M059J (cell line): ENCODE measurements around the gene ADAMTS9. TPM values are rescaled to one million over a fixed set of nuclear protein-coding genes. Genes with fewer than 3 reads are reported as not detected.

Experiments used
- DNase-seq: peaks from one replicate; pipeline ENCODE4 v3.0.0-alpha.2; 2012; ENCODE audit warnings: low read depth
- total RNA-seq: library from RNA; depleted of rRNA; stranded (reverse); fragments of >200 nt; shearing (Covaris generic); gene quantifications from 2 replicates; pipeline ENCODE4 v1.2.3, GENCODE V29; 2014

Gene ADAMTS9
- total RNA-seq, 1 experiment from 2014 or later = 0.15 TPM

- no peak for DNase-seq
Observed at GRCh38 chr3:64651741-64652241, 36.0 kb downstream of the ADAMTS9 start.

DNA sequence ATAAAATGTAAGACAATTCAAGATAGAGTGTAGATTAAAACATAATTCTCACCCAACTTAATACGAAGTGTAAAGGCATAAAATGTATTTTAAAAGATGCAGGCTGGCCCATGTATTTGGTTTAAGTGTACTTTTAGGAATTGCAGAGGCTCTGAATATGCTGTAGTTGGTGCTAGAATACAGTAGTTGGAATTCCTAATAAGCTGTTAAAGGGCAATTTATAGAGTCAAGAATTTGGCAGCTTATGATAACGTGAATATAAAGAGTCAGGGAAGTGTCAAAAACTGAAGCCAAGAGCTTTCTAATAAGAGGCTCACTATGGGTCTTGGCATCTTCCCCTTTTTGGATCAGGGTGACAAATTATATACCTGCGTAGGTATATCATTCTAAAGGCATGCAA is 36.5 kb downstream of the ADAMTS9 start:
- no peak for DNase-seq

DNA sequence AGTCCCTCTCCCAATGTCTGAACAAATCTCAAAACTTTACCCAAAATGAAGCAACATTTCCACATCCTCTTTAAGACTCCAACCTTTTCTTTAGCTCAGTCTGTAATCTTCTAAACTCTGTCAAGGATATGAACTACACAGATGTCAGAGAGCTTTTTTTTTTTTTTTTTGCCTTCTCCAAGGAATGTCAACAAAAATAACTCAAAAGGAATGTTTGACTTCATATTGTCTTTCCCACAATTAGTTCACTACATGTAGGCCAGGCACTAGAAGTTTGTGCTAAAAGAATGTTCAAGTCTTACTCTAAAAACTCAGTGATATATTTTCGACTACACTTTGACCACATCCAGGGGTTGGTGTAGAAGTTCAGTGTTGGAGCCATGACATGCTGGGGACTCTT is 37.1 kb downstream of the ADAMTS9 start:
- DNase-seq = no peak

GRCh38 chr3:64650096-64650622 is 37.6 kb downstream of the ADAMTS9 start:
- DNase-seq = no peak

GRCh38 chr3:64648927-64649906 is 38.6 kb downstream of the ADAMTS9 start:
- no peak for DNase-seq

DNA sequence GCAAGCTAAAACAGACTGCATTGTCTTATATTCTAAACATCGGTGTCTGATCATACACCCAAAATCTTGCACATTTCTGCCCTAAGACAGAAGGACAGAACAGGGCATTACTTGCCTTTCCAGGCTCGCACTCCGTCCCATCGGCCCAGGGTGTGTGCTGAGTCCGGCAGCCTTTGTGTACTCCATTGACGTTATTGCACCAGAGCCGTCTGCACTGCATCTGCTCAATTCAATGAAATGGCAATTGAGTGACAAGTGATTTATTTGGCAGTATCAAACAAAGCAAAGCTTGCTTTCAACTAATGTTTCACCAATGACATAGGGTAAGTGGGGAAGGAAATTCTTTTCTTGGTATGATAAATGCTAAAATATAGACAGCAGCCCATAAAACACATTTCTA is 40.0 kb downstream of the ADAMTS9 start:
- no peak for DNase-seq

DNA sequence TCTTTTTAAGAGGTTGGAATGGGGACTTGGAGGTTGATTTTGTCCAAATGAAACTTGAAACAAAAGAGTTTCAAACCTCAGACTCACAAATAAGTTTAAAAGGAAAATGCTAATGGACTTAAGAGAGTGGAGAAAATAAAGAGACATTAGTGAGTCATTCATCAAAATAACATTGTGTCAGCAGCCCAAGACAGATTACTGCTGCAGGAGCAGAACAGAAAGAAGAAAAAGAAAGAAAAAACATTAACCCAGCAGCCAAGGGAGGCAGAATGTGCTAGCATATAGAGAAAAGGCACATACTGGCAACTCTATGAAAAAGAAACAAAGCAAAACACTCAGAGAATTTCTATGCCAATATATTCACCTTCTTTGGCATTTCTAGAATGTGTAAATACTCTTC is 42.6 kb downstream of the ADAMTS9 start:
- DNase-seq = no peak

GRCh38 chr3:64644483-64644882 is 43.3 kb downstream of the ADAMTS9 start:
- DNase-seq = no peak

DNA sequence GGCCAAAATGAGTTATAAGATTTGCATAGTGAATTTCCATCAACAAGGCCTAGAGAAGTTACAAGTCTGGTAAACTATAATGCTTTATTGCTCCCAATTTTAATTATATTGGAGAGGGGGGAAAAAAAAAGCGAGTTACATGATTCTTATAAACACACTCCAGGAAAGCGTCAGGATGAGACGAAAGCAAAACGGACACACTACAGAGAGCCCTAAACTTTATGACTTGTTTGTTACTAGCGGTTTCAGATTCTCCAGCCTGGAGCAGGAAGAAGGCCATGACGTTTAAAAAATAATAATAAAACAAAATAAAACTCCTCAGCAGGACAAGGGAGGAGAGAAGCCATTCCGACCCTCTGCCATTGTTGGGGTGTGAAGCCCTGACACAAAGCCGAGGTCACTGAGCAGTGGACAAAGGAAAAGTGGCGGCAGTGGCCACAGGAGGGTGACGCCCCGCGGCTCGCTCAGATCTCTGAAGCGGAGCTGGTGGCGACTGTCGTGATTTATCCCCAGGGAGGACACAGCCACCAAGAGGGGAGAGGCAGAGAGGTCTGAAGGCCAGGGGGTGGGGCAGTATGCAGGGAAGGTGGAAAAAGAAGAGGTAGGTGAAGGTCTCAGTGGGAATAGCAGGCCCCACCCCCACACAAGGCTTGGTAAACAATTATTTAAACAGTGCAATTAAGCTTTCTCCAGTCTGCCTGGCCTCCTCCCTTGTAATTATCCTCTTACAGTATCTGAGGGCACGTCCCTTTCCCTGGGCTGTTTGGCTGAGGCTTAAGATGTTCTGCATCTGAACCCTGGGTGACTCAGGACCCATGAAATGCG is 45.3 kb downstream of the ADAMTS9 start:
- no peak for DNase-seq

GRCh38 chr3:64638981-64639481 is 48.8 kb downstream of the ADAMTS9 start:
- no peak for DNase-seq

GRCh38 chr3:64638511-64638910 is 49.3 kb downstream of the ADAMTS9 start:
- DNase-seq = no peak

- no peak for DNase-seq
Observed at GRCh38 chr3:64634417-64634816, 53.4 kb downstream of the ADAMTS9 start.

- no peak for DNase-seq
Observed at GRCh38 chr3:64631951-64632350, 55.8 kb downstream of the ADAMTS9 start.

- no peak for DNase-seq
Observed at GRCh38 chr3:64627471-64628321, 60.1 kb downstream of the ADAMTS9 start.

- DNase-seq = no peak
Observed at GRCh38 chr3:64627042-64627441, 60.8 kb downstream of the ADAMTS9 start.

GRCh38 chr3:64625381-64625780 is 62.4 kb downstream of the ADAMTS9 start:
- no peak for DNase-seq

DNA sequence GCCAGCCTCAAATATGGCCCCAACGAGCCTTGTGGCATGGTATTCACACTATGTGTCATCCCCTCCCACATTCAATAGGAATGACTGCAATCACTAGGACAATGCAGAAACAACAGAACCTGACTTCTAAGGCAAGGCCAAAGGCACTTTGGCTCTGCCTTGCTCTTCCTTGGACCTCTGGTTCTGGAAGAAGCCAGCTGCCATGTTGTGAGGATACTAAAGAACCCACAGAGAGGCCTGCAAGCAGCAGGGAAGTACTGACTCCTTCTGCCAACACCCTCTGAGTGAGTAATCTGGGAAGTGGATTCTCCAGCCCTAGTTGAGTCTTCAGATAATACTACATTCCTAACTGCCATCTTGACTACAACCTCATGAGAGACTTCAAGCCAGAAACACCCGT is 64.7 kb downstream of the ADAMTS9 start:
- DNase-seq = no peak

GRCh38 chr3:64621726-64622395 is 65.9 kb downstream of the ADAMTS9 start:
- no peak for DNase-seq

DNA sequence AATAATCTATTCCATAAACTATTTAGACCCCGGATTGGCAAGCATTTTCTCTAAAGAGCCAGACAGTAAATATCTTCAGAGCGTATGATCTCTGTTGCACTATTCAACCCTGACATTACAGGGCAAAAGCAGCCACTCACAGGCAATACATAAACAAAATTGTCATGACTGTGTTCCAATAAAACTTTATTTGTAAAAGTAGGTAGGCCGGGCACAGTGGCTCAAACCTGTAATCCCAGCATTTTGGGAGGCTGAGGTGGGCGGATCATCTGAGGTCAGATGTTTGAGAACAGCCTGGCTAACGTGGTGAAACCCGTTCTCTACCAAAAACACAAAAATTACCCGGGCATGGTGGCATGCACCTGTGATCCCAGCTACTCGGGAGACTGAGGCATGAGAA is 66.5 kb downstream of the ADAMTS9 start:
- DNase-seq = no peak

- no peak for DNase-seq
Observed at GRCh38 chr3:64620020-64620419, 67.8 kb downstream of the ADAMTS9 start.

- DNase-seq = no peak
Observed at GRCh38 chr3:64619216-64619615, 68.6 kb downstream of the ADAMTS9 start.
